Testis (tissue), 2 donors: Measurements from ENCODE around the gene SEPTIN8.

Source experiments
- POLR2A ChIP-seq: fragments of 450-650 bp; IDR thresholded peaks from one replicate; pipeline ENCODE4 v1.6.1; 2017; ENCODE audit warnings: antibody characterized with exemption, mild to moderate bottlenecking, moderate library complexity
- TF ChIP-seq, protein P1 (sequence below), 3 experiments: fragments of 450-650 bp in 2 of 3; fragments of 200-600 bp in 1 of 3; sonication (generic) in 1 of 3; IDR thresholded peaks; one replicate each; pipeline ENCODE4 v1.5.1; 2016 to 2019; ENCODE audit warnings: antibody characterized with exemption in 3 of 3, mild to moderate bottlenecking in 2 of 3, moderate library complexity in 1 of 3

GRCh38 chr5:132766020-132766805, 10.8 kb downstream of the SEPTIN8 start:
- TF ChIP-seq, protein P1, sequence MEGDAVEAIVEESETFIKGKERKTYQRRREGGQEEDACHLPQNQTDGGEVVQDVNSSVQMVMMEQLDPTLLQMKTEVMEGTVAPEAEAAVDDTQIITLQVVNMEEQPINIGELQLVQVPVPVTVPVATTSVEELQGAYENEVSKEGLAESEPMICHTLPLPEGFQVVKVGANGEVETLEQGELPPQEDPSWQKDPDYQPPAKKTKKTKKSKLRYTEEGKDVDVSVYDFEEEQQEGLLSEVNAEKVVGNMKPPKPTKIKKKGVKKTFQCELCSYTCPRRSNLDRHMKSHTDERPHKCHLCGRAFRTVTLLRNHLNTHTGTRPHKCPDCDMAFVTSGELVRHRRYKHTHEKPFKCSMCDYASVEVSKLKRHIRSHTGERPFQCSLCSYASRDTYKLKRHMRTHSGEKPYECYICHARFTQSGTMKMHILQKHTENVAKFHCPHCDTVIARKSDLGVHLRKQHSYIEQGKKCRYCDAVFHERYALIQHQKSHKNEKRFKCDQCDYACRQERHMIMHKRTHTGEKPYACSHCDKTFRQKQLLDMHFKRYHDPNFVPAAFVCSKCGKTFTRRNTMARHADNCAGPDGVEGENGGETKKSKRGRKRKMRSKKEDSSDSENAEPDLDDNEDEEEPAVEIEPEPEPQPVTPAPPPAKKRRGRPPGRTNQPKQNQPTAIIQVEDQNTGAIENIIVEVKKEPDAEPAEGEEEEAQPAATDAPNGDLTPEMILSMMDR (IDR thresholded peaks at IDR 0.05) = no peak
- no peak for TF ChIP-seq POLR2A
